ENCODE data around the gene SDS. TPM values are rescaled to one million over a fixed set of nuclear protein-coding genes. Genes with fewer than 3 reads are reported as not detected.

Gene SDS
- total RNA-seq, 2 experiments from 2014 or later = not detected

DNA sequence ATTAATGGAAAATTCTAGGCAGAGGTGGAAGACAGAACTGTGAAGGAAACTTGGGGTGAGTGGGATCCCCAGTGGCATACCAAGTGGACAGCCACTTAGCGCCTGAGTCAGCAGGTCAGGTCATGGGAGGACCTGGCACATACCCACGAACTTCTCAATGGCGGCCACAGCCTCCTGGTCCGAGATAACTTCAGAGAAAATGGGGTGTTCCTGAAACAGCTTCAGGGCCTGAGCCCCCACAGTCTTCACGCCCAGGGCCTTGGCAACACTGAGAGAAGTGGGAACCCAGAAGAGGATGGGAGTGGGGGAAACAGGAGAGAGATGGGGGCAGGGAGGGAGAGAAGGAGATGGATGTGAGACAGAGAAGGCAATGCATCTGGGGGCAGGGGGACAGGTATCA, 9.9 kb downstream of the SDS start:
- POLR2A ChIA-PET = interaction anchor here (0.6 kb wide), 1 partner anchor 241 kb away, joined by 3 read pairs; no protein-coding TSS in a partner anchor
- Histone ChIP-seq H4K20me1 (ENCODE audit: insufficient read depth, low read length) (no peaks in the 10 kb centered on the region), H3K9me3 (ENCODE audit: low read length) (no peaks in the 10 kb centered on the region), H3K4me2 (ENCODE audit: low read length) (no peak overlapping the region), H3K4me3 (ENCODE audit: low read depth, low read length, poor library complexity, severe bottlenecking) (no peak overlapping the region), H2AFZ (ENCODE audit: low read length) (no peak overlapping the region), H3K9me2 (ENCODE audit: insufficient read depth, low read length) (no peaks in the 10 kb centered on the region), H3K27ac (ENCODE audit: low read depth, low read length, poor library complexity, severe bottlenecking) (no peak overlapping the region), H3K36me3 (ENCODE audit: insufficient read depth, low read length) (peaks cover 3% of the 10 kb centered on the region; the same call in 1 of the 2 replicates), H3K4me1 (ENCODE audit: insufficient read depth, low read length, poor library complexity, severe bottlenecking) (peaks cover 5% of the 10 kb centered on the region), H3K79me2 (ENCODE audit: insufficient read depth, low read depth, low read length) (no peaks in the 10 kb centered on the region)
- CTCF ChIA-PET (ENCODE audit: unreplicated experiment) = no interaction called here
- intact Hi-C loops (cut with micrococcal nuclease; ENCODE audit: unreplicated experiment) = no loop called here
- TF ChIP-seq CTCF (conservative IDR thresholded peaks at IDR 0.05; ENCODE audit: low read length) (no peak), EZH2phosphoT487 (IDR thresholded peaks at IDR 0.05; ENCODE audit: borderline replicate concordance, low read depth, low read length) (no peak)
- BruUV-seq (replicated peaks) = no TSS peak
- DNase-seq (ENCODE audit: low spot score) = no peak

GRCh38 chr12:113392988-113393579, 10.6 kb downstream of the SDS start:
- H3K4me1 ChIP-seq (ENCODE audit: insufficient read depth, low read length, poor library complexity, severe bottlenecking) = peaks cover 5% of the 10 kb centered on the region
- no peaks in the 10 kb centered on the region for H3K9me2 ChIP-seq (ENCODE audit: insufficient read depth, low read length)
- peaks cover 3% of the 10 kb centered on the region; the same call in 1 of the 2 replicates for H3K36me3 ChIP-seq (ENCODE audit: insufficient read depth, low read length)
- POLR2A ChIA-PET = no interaction called here
- no peak overlapping the region for H3K4me2 ChIP-seq (ENCODE audit: low read length)
- no peak overlapping the region for H2AFZ ChIP-seq (ENCODE audit: low read length)
- H3K79me2 ChIP-seq (ENCODE audit: insufficient read depth, low read depth, low read length) = no peaks in the 10 kb centered on the region
- H3K4me3 ChIP-seq (ENCODE audit: low read depth, low read length, poor library complexity, severe bottlenecking) = no peak overlapping the region
- TF ChIP-seq CTCF (conservative IDR thresholded peaks at IDR 0.05; ENCODE audit: low read length) (no peak), EZH2phosphoT487 (IDR thresholded peaks at IDR 0.05; ENCODE audit: borderline replicate concordance, low read depth, low read length) (no peak)
- DNase-seq (ENCODE audit: low spot score) = no peak
- no peaks in the 10 kb centered on the region for H4K20me1 ChIP-seq (ENCODE audit: insufficient read depth, low read length)
- no peak overlapping the region for H3K27ac ChIP-seq (ENCODE audit: low read depth, low read length, poor library complexity, severe bottlenecking)
- H3K9me3 ChIP-seq (ENCODE audit: low read length) = no peaks in the 10 kb centered on the region
- BruUV-seq (replicated peaks) = no TSS peak
- intact Hi-C loops (cut with micrococcal nuclease; ENCODE audit: unreplicated experiment) = no loop called here
- CTCF ChIA-PET (ENCODE audit: unreplicated experiment) = no interaction called here

DNA sequence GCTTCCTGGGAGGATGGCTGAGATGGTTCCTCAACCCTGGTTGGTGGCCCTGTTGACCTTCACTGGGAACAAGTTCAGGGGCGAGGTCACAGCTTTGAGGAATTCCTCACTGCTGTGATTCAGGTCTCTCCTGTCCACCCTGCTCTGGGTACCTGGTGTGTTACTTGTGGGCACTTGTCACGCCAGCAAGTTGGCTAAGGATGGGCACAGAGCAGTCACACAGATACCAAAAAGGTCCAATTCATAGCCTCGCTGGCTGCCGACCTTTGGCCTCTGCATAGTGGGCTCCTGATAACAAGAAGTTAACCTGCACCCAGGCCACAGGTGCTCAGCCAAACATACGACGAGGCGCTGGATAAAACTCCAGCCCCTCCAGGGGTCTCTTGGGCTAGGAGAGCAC, 11.2 kb downstream of the SDS start:
- no peak for DNase-seq (ENCODE audit: low spot score)
- Histone ChIP-seq H3K27ac (ENCODE audit: low read depth, low read length, poor library complexity, severe bottlenecking) (no peak overlapping the region), H3K4me3 (ENCODE audit: low read depth, low read length, poor library complexity, severe bottlenecking) (no peak overlapping the region), H3K4me2 (ENCODE audit: low read length) (no peak overlapping the region), H4K20me1 (ENCODE audit: insufficient read depth, low read length) (no peaks in the 10 kb centered on the region), H3K4me1 (ENCODE audit: insufficient read depth, low read length, poor library complexity, severe bottlenecking) (peaks cover 2% of the 10 kb centered on the region), H2AFZ (ENCODE audit: low read length) (no peak overlapping the region), H3K36me3 (ENCODE audit: insufficient read depth, low read length) (peaks cover 3% of the 10 kb centered on the region; the same call in 1 of the 2 replicates), H3K9me2 (ENCODE audit: insufficient read depth, low read length) (no peaks in the 10 kb centered on the region), H3K79me2 (ENCODE audit: insufficient read depth, low read depth, low read length) (no peaks in the 10 kb centered on the region), H3K9me3 (ENCODE audit: low read length) (no peaks in the 10 kb centered on the region)
- no TSS peak for BruUV-seq (replicated peaks)
- ChIA-PET POLR2A (no interaction called here), CTCF (ENCODE audit: unreplicated experiment) (no interaction called here)
- intact Hi-C loops (cut with micrococcal nuclease; ENCODE audit: unreplicated experiment) = no loop called here
- TF ChIP-seq EZH2phosphoT487 (IDR thresholded peaks at IDR 0.05; ENCODE audit: borderline replicate concordance, low read depth, low read length) (no peak), CTCF (conservative IDR thresholded peaks at IDR 0.05; ENCODE audit: low read length) (no peak)
